Right cardiac atrium (tissue), 5 donors: ENCODE measurements around the gene OTULIN. TPM values are rescaled to one million over a fixed set of nuclear protein-coding genes. Genes with fewer than 3 reads are reported as not detected.

Experiments used
- ATAC-seq, 2 donors: fragments of 200-7000 bp; cut with Tn5 transposase; one replicate each; pipeline versions ENCODE4 v1.8.0 to v1.9.1; 2020; ENCODE audit warnings: moderate library complexity in 2 of 2, mild to moderate bottlenecking in 1 of 2
- DNase-seq, 3 donors: peaks; one replicate each; pipeline ENCODE4 v3.0.0-alpha.2; 2020
- H3K27ac ChIP-seq: one replicate; pipeline ENCODE4 v1.5.1; 2013; ENCODE audit warnings: mild to moderate bottlenecking, low read length, control low read depth, moderate library complexity
- H3K27me3 ChIP-seq: one replicate; pipeline ENCODE4 v1.6.1; 2013; ENCODE audit not compliant: control insufficient read depth, insufficient read depth
- H3K4me1 ChIP-seq: one replicate; pipeline ENCODE4 v1.6.1; 2013; ENCODE audit warnings: low read length; ENCODE audit not compliant: control insufficient read depth, insufficient read depth
- H3K4me3 ChIP-seq: one replicate; pipeline ENCODE4 v1.5.1; 2013; ENCODE audit warnings: low read length, control low read depth
- H3K9me3 ChIP-seq: one replicate; pipeline ENCODE4 v1.6.1; 2013; ENCODE audit warnings: low read length; ENCODE audit not compliant: control insufficient read depth
- WGBS: extraction: QIAGEN DNeasy Blood & Tissue Kit; methylation state at CpG from one replicate; pipeline ENCODE4 v1.1.7; 2013; 5-methylcytosine and 5-hydroxymethylcytosine counted together
- intact Hi-C, 4 donors: fragments of 100-400 bp; cut with DNase I; formaldehyde crosslinking; loops; one replicate each; pipeline versions ENCODE4 v1.11.0 to v1.14.0; 2022 to 2023
- polyA plus RNA-seq: library from polyadenylated mRNA; stranded (reverse); fragments of 200-250 nt; gene quantifications from one replicate; pipeline ENCODE4 v1.2.3, GENCODE V29; 2013
- total RNA-seq, 4 donors: library from RNA; stranded (reverse); fragmentation: NEBNext Ultra II Directional; extraction: Animal tissue kit (Norgen Biotek cat#: 25700); gene quantifications; one replicate each; pipeline ENCODE4 v1.2.1, GENCODE V29; 2021
- donor health status: healthy with polysubstance abuse.
- donor health status: DM: no; HTN: yes; CAD: no.
- donor health status: DM: no; HTN: no; CAD: no.
- donor health status: DM: no; HTN: yes; CAD: no; lungs with severe emphysema.
- donor health status: DM: yes; HTN: yes; CAD: no.

OTULIN gene
- total and polyA plus RNA-seq, 5 donors, result 6.0 to 20.4 (median 18.5) TPM

- no peaks in the 10 kb centered on the region for H3K27me3 ChIP-seq
- ATAC-seq (no peak), DNase-seq (no peak)
- intact Hi-C loops, result no loop called here
- no peak overlapping the region for H3K4me3 ChIP-seq
- H3K9me3 ChIP-seq, result no peaks in the 10 kb centered on the region
- no peak overlapping the region for H3K27ac ChIP-seq
- 60% methylated on average over 4 of the region's 4 CpGs for WGBS
- H3K4me1 ChIP-seq, result no peaks in the 10 kb centered on the region
Observed at GRCh38 chr5:14655146-14655741, 9.3 kb upstream of the OTULIN start.

DNA sequence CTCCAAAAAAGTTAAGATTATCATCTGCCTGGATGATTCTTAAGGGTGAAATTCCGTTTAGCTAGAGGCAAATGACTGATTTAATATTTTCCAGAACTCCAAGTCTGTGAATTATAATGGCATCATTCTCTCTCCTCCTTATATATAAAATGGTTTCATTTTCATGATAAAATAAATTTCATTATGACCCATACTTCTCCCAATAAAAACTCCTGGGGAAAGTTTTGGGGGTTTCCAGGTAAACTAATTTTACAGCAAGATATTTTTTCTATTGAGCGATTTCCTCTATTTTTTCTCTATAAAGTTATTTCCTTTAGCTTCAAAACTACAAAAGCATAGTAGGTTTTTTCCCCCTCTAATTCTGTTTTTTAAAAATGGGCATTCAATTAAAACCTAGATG is 7.6 kb upstream of the OTULIN start:
- ATAC-seq, result no peak
- Histone ChIP-seq H3K9me3 (no peaks in the 10 kb centered on the region), H3K27ac (no peak overlapping the region), H3K27me3 (no peaks in the 10 kb centered on the region), H3K4me1 (no peaks in the 10 kb centered on the region), H3K4me3 (no peak overlapping the region)
- DNase-seq, result no peak
- WGBS, result 61% methylated on average over 2 of the region's 2 CpGs
- intact Hi-C loops, result no loop called here

DNA sequence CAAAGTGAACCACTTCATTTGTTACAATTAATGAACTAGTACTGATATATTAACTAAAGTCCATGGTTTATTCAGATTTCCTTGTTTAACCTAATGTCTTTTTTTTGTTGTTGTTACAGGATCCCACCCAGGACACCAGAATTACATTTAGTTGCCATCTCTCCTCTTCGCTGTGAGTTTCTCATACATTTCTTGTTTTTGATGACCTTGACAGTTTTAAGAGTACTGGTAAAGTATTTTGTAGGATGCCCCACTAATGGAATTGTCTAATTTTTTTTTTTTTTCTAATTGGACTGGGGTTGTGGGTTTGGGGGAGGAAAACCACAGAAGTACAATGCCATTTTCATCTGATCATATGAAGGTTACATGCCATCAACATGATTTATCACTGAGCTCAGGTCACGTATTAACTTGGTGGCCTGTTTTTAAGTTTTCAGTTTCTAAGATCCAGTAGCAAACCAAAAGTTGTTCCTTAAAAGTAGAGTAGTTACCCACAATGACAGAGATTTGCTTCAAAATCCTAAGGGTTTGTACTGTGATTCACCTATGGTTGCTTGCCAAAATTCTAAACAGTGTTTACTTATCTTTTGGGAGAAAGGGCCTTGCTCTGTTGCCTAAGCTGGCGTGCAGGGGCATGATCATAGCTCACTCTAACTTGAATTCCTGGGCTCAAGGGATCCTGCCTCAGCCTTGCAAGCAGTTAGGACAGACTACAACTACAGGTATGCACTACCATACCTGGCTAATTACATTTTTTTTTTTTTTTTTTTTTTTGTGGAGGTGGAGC is 4.5 kb upstream of the OTULIN start:
- Histone ChIP-seq H3K4me1 (no peaks in the 10 kb centered on the region), H3K27me3 (no peaks in the 10 kb centered on the region), H3K4me3 (no peak overlapping the region), H3K27ac (no peak overlapping the region), H3K9me3 (no peaks in the 10 kb centered on the region)
- ATAC-seq (no peak), DNase-seq (no peak)
- WGBS, result 93% methylated on average over 3 of the region's 3 CpGs
- intact Hi-C loops, result no loop called here

- Histone ChIP-seq H3K4me1 (no peaks in the 10 kb centered on the region), H3K4me3 (no peak overlapping the region), H3K9me3 (no peaks in the 10 kb centered on the region), H3K27me3 (no peaks in the 10 kb centered on the region), H3K27ac (peak overlapping the region; percentile 8)
- WGBS, result 73% methylated on average over 2 of the region's 2 CpGs
- DNase-seq (no peak), ATAC-seq (no peak)
- intact Hi-C loops, result no loop called here
Observed at GRCh38 chr5:14660833-14661232, 3.7 kb upstream of the OTULIN start.

DNA sequence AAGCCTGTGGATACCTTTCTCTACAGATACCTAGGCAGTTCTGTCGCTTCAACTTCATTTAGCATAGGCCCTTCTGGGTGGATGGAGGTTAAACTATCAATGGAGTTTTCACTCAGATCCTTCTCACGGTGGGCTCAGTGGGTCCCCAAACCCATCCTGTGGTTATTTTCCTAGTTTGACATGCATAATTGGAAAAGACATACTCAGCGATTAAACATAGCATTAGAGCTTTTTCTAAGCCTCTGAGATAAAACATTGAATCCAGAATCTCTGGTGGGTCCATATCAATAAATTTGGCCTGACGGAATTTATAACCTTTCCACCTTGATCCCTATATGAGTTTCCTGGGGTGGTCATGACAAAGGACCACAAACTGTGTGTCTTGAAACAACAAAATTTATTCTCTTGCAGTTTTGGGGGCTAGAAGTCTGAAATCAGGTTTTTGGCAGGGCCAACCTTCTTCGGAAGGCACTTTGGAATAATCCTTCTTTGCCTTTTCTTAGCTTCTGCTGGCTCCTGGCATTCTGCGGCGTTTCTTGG is 1.7 kb upstream of the OTULIN start:
- H3K9me3 ChIP-seq, result no peaks in the 10 kb centered on the region
- H3K4me3 ChIP-seq, result no peak overlapping the region
- H3K4me1 ChIP-seq, result peaks cover 2% of the 10 kb centered on the region
- WGBS, result 96% methylated on average over 7 of the region's 7 CpGs
- DNase-seq, result no peak
- intact Hi-C loops, result no loop called here
- no peaks in the 10 kb centered on the region for H3K27me3 ChIP-seq
- no peak for ATAC-seq
- no peak overlapping the region for H3K27ac ChIP-seq

DNA sequence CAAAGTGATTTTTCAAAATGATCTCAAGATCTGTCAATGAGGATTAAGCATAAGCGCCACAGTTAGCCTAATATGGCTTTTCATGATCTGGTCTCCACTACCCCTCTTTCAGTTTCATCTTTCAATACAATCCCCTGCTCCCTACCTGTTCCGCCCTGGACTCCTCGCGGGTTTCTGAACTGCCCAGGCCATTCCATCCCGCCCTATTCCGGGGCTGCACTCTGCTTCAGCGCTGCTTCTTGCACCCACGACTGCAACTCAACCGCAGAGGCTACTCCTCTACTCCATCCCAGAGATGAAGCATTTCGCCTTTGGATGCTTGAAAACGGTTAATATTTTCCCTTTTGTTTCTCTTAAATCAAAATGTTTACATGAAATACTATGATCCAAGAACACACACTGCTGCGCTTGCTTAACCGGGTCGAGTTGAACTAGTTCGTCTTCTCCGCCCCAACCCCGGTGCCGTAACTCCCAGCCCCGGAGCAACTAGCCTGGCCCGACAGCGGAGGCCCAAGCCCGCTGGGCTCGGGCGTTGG is 716 bp upstream of the OTULIN start:
- Histone ChIP-seq H3K27me3 (no peaks in the 10 kb centered on the region), H3K27ac (peak overlapping the region; percentile 84), H3K4me1 (peaks cover 2% of the 10 kb centered on the region), H3K4me3 (peak overlapping the region; percentile 91), H3K9me3 (no peaks in the 10 kb centered on the region)
- 3% methylated on average over 24 of the region's 24 CpGs for WGBS
- peak in 2 of 3 donors; percentile 31 to 64 for DNase-seq
- intact Hi-C loops, result no loop called here
- peak; percentile 37 to 57 for ATAC-seq

DNA sequence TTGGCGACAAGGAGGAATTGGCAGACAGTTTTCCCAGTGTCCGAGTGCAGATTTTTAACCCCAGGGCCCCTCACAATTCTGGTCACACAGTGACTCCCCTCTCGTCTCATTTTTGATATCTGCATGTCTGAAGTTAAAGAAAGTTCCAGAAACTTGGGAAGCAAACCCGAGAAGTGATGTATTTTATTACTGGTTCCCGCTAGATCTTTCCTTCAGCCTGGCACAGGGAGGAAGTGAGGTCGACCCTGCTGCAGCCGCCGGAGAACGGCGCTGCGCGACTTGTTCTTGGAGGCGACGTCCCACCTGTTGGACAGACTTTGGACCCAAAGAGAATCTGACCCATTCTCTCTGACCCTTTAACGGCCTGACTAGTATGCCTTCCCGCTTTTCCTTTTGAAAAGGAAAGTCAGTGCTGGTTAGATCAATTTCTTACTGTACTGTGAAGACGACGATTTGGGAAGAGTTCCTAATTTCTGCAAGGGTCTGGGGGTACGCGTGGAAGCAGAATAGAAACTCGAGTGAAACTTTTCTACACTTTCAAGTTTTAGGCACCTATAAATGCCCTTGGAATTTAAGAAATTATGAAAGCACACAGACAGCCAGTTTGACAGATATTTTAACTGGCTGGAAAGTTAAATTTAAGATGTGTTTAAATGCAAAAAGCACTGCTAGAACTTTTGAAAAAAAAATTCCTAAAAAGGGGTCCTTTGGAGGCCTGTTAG is 744 bp downstream of the OTULIN start:
- H3K9me3 ChIP-seq, result no peaks in the 10 kb centered on the region
- no peaks in the 10 kb centered on the region for H3K27me3 ChIP-seq
- intact Hi-C loops, result no loop called here
- H3K4me3 ChIP-seq, result peak overlapping the region; percentile 91
- ATAC-seq (no peak), DNase-seq (peak; percentile 27 to 66 (median 53))
- WGBS, result 2% methylated on average over 21 of the region's 21 CpGs
- peaks cover 2% of the 10 kb centered on the region for H3K4me1 ChIP-seq
- peak overlapping the region; percentile 96 for H3K27ac ChIP-seq

GRCh38 chr5:14665949-14666348 is 1.4 kb downstream of the OTULIN start:
- H3K27me3 ChIP-seq, result no peaks in the 10 kb centered on the region
- WGBS, result 20% methylated on average over 7 of the region's 7 CpGs
- no peaks in the 10 kb centered on the region for H3K9me3 ChIP-seq
- H3K27ac ChIP-seq, result no peak overlapping the region
- peaks cover 2% of the 10 kb centered on the region for H3K4me1 ChIP-seq
- peak overlapping the region; percentile 91 for H3K4me3 ChIP-seq
- ATAC-seq (no peak), DNase-seq (no peak)
- intact Hi-C loops, result no loop called here

GRCh38 chr5:14666357-14666756 is 1.8 kb downstream of the OTULIN start:
- peaks cover 2% of the 10 kb centered on the region for H3K4me1 ChIP-seq
- no peak overlapping the region for H3K27ac ChIP-seq
- H3K9me3 ChIP-seq, result no peaks in the 10 kb centered on the region
- intact Hi-C loops, result no loop called here
- no peak overlapping the region for H3K4me3 ChIP-seq
- WGBS, result 46% methylated on average over 2 of the region's 2 CpGs
- H3K27me3 ChIP-seq, result no peaks in the 10 kb centered on the region
- ATAC-seq, result no peak
- DNase-seq, result no peak

- DNase-seq (no peak), ATAC-seq (no peak)
- WGBS, result 82% methylated on average over 8 of the region's 8 CpGs
- Histone ChIP-seq H3K27ac (no peak overlapping the region), H3K4me3 (no peak overlapping the region), H3K9me3 (no peaks in the 10 kb centered on the region), H3K4me1 (peaks cover 7% of the 10 kb centered on the region), H3K27me3 (no peaks in the 10 kb centered on the region)
- intact Hi-C loops, result no loop called here
Observed at GRCh38 chr5:14667290-14667689, 2.8 kb downstream of the OTULIN start.

GRCh38 chr5:14667770-14668169 is 3.3 kb downstream of the OTULIN start:
- ATAC-seq, result no peak
- Histone ChIP-seq H3K27ac (peak overlapping the region; percentile 21), H3K4me3 (no peak overlapping the region), H3K9me3 (no peaks in the 10 kb centered on the region), H3K27me3 (no peaks in the 10 kb centered on the region), H3K4me1 (peaks cover 11% of the 10 kb centered on the region)
- intact Hi-C loops, result no loop called here
- WGBS, result 93% methylated on average over 1 of the region's 1 CpG
- DNase-seq, result no peak
